ENCODE data around the gene CDH18.

Gene CDH18

GRCh38 chr5:19978476-19978875 is 9.5 kb downstream of the CDH18 start:
- no peak for DNase-seq (ENCODE audit: low read depth)
- TF ChIP-seq, protein P1, sequence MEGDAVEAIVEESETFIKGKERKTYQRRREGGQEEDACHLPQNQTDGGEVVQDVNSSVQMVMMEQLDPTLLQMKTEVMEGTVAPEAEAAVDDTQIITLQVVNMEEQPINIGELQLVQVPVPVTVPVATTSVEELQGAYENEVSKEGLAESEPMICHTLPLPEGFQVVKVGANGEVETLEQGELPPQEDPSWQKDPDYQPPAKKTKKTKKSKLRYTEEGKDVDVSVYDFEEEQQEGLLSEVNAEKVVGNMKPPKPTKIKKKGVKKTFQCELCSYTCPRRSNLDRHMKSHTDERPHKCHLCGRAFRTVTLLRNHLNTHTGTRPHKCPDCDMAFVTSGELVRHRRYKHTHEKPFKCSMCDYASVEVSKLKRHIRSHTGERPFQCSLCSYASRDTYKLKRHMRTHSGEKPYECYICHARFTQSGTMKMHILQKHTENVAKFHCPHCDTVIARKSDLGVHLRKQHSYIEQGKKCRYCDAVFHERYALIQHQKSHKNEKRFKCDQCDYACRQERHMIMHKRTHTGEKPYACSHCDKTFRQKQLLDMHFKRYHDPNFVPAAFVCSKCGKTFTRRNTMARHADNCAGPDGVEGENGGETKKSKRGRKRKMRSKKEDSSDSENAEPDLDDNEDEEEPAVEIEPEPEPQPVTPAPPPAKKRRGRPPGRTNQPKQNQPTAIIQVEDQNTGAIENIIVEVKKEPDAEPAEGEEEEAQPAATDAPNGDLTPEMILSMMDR (IDR thresholded peaks at IDR 0.05; ENCODE audit: control insufficient read depth, extremely low read depth, insufficient read depth), result no peak
- H3K4me3 ChIP-seq (ENCODE audit: low read depth, low read length), result no peak overlapping the region

GRCh38 chr5:19977099-19977498 is 10.9 kb downstream of the CDH18 start:
- TF ChIP-seq, protein P1 (IDR thresholded peaks at IDR 0.05; ENCODE audit: control insufficient read depth, extremely low read depth, insufficient read depth), result no peak
- H3K4me3 ChIP-seq (ENCODE audit: low read depth, low read length), result no peak overlapping the region
- DNase-seq (ENCODE audit: low read depth), result no peak

DNA sequence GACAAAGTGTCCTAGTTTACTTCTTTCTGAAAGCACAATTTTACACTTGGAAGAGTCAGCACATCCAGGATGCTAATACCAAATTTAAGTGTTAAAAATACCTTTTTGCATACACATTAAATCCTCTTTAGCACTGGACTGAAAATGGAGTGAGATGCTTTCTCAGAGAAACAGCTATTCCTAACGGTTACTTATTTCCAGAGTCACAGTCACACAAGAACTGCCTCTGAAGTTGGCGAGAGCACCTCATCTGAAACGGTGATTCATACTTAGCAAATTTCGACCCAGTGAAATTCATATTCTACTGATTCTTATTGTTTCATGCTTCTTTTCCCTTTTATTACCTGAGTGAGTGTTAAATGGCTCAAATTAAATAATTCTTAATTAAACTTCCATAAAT is 12.2 kb downstream of the CDH18 start:
- TF ChIP-seq, protein P1 (IDR thresholded peaks at IDR 0.05; ENCODE audit: control insufficient read depth, extremely low read depth, insufficient read depth), result no peak
- no peak for DNase-seq (ENCODE audit: low read depth)
- H3K4me3 ChIP-seq (ENCODE audit: low read depth, low read length), result no peak overlapping the region

GRCh38 chr5:19960451-19960850 is 27.5 kb downstream of the CDH18 start:
- TF ChIP-seq, protein P1 (IDR thresholded peaks at IDR 0.05; ENCODE audit: control insufficient read depth, extremely low read depth, insufficient read depth), result no peak
- DNase-seq (ENCODE audit: low read depth), result no peak
- no peak overlapping the region for H3K4me3 ChIP-seq (ENCODE audit: low read depth, low read length)

GRCh38 chr5:19959830-19960384 is 28.1 kb downstream of the CDH18 start:
- TF ChIP-seq, protein P1 (IDR thresholded peaks at IDR 0.05; ENCODE audit: control insufficient read depth, extremely low read depth, insufficient read depth), result no peak
- no peak overlapping the region for H3K4me3 ChIP-seq (ENCODE audit: low read depth, low read length)
- no peak for DNase-seq (ENCODE audit: low read depth)

- no peak overlapping the region for H3K4me3 ChIP-seq (ENCODE audit: low read depth, low read length)
- DNase-seq (ENCODE audit: low read depth), result no peak
- TF ChIP-seq, protein P1 (IDR thresholded peaks at IDR 0.05; ENCODE audit: control insufficient read depth, extremely low read depth, insufficient read depth), result no peak
Measured at GRCh38 chr5:19950897-19951296, 37.1 kb downstream of the CDH18 start.

- TF ChIP-seq, protein P1 (IDR thresholded peaks at IDR 0.05; ENCODE audit: control insufficient read depth, extremely low read depth, insufficient read depth), result no peak
- DNase-seq (ENCODE audit: low read depth), result no peak
- no peak overlapping the region for H3K4me3 ChIP-seq (ENCODE audit: low read depth, low read length)
Measured at GRCh38 chr5:19940192-19940591, 47.8 kb downstream of the CDH18 start.
